Posterior cingulate gyrus (tissue), 11 donors: ENCODE results near the gene SLC16A3.
"Not testable (repeated sequence)": the region's sequence is repeated elsewhere in the genome, so short reads cannot be mapped to it uniquely, and the experiment has no call there.

Experiments used
- DNase-seq, 10 donors: peaks; one replicate each; pipeline versions ENCODE4 v3.0.0 to v3.0.0-alpha.2; 2020 to 2021; ENCODE audit warnings: mixed read lengths in 3 of 10
- intact Hi-C: fragments of 100-400 bp; cut with DNase I; formaldehyde crosslinking; loops from one replicate; pipeline ENCODE4 v1.15.1; 2023

The SLC16A3 gene

DNA sequence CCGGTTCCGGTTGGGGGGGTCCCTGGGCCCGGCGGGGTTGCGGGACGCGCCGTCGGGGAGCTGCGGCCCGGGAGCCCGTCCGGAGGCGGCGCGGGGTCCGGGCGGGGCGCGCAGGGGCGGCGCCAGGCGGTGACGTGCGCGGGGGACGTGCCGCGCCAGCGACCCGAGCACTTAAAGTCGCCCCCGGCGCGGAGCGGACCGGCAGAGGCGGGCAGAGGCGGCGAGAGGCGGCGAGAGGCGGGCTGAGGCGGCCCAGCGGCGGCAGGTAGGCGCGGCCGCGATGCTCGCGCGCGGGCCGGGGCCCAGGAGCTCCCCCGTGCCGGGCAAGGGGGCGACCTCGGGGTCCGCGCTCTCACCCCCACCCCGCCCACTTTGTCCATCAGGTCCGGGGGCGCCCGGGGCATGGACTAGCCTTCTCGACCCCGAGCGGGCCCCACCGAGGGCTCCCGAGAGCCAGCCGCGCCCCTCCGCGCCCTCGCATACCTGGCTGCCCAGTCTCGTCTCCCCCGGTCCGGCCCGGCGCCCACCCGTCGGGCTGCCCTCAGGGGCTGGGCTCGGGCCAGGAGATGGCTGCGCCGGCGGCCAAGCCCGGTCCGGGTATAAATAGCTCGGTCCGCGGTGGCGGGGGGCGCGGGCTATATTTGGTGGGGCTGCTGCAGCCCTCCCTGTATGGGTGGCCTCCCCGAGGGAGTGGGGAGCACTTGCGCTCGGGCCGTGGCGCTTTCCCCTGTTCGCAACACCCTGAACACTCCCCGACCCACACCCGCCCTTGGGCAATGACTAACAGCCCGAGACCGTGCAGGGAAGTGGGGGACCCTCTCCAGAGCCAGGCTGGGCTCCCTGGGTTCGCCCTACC lies at the start of gene SLC16A3:
SLC16A3 (plus strand) TSS at position 201 of the 856 bp plus-strand sequence. CDS start 6,967 bp downstream, outside the sequence.
- DNase-seq = peak in 3 of 10 donors; percentile 47 to 90 (median 76)
- intact Hi-C loops = no loop called here

DNA sequence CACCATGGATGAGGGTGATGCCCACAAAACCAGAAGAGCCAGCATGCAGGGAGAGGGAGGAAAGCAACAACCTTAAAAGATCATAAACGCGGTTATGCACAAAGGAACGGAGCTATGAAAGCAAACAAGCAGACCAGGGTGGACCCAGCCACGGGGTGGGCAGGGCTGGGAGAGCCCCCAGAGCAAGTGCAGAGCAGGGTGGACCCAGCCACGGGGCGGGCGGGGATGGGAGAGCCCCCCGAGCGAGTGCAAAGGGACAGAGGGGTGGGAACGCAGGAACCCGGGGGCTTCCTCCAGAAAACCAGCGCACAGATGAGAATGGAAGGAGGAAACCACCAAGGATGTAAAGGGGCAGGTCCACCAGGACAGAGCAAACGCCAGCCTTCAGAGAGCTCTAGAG lies 49.4 kb upstream of the SLC16A3 start:
- intact Hi-C loops = no loop called here
- DNase-seq = peak in 3 of 10 donors; percentile 12 to 14 (median 13)

DNA sequence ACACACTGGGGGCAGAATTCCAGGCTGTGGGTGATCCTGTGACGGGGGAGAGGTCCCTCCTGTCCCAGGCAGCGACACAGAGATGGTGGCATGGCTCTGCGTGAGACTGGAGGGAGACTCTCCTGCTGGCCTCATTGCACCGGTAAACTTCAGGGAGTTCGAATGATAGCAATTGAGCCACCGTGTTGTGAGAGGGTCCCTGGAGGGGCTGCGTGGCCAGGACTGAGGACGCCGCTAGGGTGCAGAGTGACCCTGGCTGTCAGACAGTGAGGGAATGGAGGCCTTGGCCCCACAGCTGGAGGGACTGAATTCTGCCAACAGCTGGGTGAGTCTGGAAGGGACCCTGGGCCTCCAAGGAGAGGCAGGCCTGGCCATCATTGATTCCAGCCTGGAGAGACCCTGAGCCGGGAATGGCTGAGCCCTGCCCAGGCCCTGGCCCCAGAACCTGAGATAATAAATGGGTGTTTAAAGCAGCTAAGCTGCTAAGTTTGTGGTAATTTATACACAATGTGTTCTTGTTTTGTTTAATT lies 48.8 kb upstream of the SLC16A3 start:
- intact Hi-C loops = no loop called here
- peak in 3 of 10 donors; percentile 44 to 70 (median 58) for DNase-seq

DNA sequence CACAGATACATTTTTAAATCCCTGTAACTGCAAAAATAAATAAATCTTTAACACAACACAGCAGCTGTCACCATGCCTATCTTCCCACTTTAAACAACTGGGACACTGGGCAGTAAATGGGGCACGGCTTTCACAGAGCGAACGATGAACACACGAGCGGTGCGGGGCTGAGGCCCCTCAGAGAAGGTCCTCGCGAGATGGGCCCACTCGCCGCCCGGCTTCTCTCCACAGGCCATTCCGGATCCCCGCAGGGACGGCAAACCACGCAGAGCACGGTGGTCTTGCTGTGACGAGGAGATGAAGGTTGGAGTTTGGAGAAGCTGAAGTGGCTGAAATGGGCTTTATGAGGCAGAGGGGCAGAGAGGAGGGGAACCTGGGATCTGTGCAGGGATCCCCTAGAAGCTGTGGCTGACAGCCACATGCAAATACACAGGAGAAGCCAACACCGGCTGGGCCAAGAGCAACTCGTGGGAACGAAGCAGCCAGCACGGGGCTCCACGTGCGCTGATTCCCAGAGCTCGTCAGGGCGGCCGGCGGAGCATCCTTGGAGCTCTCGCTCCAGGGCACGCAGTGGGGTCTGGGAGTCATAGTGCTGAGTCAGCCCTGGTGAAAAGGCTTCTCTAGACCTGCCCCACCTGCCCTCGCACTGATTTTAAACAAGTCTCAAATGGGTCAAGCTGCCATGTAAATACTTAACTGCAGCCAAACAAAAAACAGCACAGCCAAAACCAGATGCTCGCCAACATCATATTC lies 47.9 kb upstream of the SLC16A3 start:
- DNase-seq = peak in 3 of 10 donors; percentile 73 to 77 (median 75)
- intact Hi-C loops = no loop called here

DNA sequence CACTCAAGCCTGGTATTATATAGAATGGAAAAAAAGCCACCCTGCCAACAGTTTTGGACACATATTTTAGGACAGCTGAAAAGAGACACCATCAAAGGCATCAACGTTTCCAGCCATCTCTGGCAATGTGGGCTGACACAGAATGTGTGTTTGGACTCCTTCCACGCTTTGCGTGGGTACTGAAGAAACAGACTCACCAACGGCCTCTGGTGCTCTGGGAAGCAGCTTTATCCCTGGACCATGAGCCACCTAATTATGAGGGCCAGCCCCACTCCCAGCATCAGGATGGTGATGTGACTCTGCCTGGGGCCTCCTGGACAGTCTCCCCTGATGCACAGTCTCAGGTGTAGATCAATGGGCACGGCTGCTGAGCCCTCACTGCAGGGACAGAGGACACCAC lies 44.1 kb upstream of the SLC16A3 start:
- peak in 5 of 10 donors; percentile 54 to 90 (median 72) for DNase-seq
- intact Hi-C loops = no loop called here

DNA sequence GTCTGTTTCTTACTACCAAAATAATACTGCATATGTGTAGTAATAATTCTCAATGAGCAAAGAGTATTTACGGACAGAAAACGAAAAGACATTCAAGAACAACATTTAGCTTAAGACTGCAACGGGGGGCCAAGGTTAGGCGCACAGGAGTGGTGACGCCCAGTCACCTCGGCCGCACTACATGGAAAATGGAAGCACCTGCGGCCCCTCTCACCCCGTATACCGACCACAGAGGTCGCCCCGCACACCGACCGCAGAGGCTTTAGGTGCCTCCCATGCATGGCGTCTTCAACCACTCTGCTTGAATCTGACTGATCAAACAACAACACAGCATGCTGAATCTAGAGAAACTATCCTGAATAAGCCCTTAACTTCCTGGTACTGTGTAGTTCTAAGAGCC lies 42.6 kb upstream of the SLC16A3 start:
- DNase-seq = peak in 3 of 10 donors; percentile 11 to 51 (median 35)
- intact Hi-C loops = no loop called here

DNA sequence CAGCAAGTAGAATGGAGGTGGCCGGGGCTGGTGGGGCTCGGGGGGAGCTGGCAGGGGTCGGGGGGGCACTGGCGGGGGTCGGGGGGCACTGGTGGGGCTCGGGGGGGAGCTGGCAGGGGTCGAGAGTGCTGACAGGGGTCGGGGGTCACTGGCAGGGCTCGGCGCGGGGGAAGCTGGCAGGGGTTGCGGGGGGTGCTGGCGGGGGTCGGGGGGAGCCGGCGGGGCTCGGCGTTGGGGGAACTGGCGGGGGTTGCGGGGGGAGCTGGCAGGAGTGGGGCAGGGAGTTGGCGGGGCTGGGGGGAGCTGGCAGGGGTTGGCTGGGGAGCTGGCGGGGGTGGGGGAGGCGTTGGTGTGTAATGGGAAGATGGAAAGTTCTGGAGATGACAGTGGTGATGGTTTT lies 41.3 kb upstream of the SLC16A3 start:
- intact Hi-C loops = no loop called here

DNA sequence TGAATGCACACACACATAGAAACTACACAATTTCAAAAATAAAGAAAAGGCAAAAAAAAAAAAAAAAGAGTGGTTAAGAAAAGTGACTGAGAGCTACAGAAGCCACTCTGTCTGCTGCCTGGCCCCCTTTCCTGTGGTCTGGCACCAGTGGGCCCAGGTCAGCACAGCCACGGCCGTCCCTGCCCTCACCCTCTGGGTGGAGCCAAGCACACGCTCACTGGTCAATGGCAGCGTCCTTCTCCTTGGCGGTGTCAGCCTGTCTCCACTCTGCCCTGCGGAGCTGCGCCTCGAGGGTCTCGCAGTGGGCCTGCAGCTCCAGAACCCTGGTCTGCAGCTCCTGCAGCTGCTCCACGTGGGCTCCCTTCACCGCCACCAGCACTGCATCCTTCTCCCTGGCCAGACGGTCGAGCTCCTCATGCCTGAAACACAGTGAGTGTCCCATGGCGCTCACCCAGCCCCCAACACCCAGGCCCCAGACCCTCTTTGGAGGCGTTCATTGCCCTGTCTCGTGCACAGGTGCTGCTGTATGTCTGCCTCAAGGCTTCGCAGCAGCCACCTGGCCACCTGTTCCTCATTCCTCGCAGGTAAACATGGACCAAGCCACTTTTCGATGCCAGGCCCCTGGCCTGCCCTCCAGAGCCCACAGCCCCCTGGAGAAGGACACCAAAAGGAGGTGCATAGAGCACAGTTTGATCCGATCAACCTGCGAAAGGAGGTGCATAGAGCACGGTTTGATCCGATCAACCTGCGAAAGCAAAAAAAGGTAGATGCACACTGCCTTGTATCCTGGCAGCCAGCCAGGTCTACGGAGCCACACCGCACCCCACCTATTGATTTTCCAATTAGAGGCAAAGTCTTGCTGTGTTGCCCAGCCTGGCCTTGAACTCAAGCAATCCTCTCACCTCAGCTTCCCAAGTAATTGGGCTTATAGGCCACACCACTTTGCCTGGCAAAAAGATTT lies 40.6 kb upstream of the SLC16A3 start:
- peak in 2 of 10 donors; percentile 59 to 80 for DNase-seq
- intact Hi-C loops = no loop called here

More for the DNA sequence above, 41.3 kb upstream of the SLC16A3 start:
- DNase-seq = peak in 2 of 10 donors; percentile 10 to 21

DNA sequence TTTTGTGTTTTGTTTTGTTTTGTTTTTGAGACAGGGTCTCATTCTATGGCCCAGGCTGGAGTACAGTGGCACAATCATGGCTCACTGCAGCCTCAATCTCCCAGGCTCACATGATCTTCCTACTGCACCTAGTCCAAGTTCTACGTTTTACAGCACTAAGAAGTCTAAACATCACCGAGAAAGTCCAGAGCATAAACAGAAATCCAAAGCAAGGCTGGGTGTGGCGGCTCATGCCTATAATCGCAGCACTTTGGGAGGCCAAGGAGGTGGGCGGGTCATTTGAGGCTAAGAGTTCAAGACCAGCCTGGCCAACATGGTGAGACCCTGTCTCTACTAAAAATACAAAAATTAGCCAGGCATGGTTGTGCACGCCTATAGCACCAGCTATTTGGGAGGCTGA lies 35.8 kb upstream of the SLC16A3 start:
- intact Hi-C loops = not testable (repeated sequence)

DNA sequence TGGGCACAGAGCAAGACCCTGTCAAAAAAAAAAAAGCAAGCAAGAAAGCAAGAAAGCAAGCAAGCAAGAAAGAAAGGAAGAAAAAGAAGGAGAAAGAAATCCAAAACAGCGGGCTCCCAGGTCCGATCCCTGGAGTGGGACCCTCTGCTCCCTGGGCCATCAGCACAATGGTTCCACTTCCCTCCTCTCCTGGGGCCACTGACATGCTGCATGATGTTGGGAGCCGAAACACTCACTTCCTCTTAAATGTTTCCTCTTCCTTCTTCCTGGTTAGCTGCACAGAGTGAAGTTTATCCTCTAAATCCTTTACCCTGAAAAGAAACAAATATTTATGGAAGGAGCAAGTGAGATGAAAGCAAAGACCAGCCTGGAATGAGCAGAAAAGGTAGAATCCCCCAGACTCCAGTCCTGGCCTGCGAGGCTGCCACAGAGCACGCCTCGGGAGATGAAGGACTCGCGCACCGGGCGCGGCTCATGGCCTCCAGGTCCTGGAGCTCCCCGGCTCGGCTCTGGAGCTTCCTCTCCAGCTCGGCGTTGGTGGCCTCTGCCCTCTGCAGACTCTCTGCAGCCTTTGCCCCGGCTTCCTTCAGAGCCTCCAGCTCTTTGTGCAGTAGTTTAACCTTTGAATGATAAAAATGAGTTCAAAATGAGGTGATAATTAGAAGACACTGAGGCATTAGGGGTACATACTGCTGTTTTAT lies 35.2 kb upstream of the SLC16A3 start:
- intact Hi-C loops = no loop called here
- DNase-seq = no peak

More for the DNA sequence above, 35.8 kb upstream of the SLC16A3 start:
- not testable (repeated sequence) for DNase-seq

DNA sequence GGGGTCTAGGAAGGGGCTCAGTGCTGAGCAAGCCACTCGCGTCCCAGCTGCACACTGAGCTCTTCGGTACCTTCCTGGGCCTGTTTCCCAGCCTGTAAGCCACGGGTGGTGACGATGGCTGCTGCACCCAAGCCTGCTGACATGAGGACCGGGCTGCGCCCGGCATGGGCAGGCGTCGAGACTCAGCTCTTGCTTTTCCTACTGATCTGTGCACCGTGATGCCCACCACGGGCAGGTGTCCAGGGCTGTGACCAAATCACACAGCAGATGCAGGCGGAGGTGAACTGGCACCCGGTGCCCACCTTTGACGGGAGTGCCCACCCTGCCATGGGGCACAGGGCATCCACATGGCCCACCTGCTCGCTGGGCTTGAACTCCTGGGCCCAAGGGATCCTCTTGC lies 34.1 kb upstream of the SLC16A3 start:
- DNase-seq = no peak
- intact Hi-C loops = no loop called here

DNA sequence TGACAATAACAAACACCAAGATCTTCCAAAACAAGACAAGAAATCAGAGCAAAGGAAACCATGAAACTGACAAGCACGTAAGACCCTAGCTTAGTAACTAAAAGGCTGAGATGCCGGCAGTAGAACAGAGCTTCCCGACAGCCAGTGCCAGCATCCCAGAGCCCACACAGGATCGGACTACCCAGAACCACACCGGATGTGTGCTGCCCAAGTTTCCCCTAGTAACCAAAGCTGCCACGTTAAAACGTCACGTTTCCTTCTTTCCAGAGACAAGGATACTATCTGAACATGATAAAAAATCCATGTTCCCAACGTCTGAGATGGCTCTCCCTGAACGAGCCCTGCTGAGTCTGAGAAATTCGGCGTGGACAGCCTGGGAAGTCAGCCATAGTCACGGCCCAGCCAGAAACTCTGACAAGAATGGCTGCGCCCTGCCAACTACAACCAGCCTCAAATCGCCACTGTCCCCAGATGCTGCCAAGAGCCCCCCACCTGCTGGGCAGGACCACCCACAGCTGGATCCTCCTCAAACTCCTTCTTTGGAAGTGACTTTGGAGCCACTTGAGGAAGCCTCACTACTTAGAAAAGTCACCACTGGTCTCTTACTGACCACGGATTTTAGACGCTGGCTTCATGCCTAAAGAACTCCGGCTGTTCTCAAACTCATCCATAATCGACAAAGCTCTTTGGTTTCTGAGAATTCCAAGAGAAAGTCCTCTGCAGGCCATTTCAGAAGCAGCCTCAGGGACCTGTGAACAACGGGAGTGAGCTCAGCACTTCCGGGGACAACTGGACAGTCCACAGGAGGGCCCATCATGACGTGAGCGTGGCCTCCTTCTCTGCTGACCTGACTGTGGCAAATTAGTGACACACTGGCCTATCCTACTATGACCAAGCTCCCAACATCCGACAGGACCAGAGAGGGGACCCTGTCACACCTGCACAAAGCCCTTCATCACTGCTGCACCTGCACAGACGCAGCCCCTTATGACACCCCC lies 32.9 kb upstream of the SLC16A3 start:
- DNase-seq = no peak
- intact Hi-C loops = no loop called here

DNA sequence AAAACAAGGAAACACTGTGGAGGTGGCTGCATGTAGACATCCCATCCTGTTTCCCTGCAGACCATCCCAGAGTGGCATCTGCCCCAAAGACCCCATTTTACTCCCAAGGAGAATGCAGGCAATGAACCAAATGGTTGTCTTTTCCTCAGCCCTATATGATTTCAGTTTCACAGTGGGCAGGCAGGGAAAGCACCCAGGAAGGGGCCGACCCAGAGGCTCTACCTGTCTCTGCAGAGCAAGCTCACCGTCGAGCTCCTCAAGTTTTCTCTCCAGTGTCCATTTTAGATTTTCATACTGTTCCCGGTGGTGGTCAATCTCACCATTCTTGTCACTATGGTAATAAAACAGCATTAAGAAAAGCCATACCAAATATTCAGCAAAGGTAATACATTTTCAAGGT lies 30.8 kb upstream of the SLC16A3 start:
- DNase-seq = no peak
- intact Hi-C loops = no loop called here

DNA sequence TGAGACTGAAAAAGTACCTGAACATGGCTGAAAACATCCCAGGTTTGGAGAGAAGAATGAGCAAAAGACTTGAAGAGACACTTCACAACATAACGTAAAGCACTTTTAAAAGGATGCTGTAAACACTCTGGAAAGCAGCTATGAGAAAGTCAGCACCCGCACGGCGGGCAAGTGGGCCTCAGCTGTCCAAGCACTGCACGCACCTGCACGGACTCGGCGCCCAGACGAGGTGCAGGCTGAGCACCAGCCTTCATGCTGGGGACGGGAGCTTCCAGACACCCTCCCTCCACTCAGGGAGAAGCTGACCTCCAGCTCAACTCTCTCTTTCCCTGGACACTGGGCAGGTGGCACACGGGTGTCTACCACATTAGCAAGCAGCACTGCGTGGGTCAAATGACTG lies 29.3 kb upstream of the SLC16A3 start:
- DNase-seq = no peak
- intact Hi-C loops = no loop called here

DNA sequence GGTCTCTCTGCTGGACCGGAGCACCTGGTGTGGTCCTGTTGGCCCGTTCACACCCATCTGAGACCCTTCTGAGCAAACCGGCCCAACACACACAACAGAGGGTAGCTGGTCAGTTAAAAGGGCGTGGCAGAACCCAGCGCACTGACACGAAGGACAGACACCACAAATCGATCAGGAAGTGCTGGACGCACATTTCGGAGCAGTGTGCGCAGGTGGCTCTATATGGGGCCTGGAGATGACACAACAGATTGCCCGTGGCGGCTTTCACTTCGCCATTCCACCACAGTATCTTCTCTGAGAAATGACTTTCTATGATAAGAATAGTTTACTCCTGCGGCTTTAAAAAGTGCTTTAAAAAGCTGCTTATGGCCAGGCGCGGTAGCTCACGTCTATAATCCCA lies 28.7 kb upstream of the SLC16A3 start:
- intact Hi-C loops = no loop called here
- DNase-seq = no peak

DNA sequence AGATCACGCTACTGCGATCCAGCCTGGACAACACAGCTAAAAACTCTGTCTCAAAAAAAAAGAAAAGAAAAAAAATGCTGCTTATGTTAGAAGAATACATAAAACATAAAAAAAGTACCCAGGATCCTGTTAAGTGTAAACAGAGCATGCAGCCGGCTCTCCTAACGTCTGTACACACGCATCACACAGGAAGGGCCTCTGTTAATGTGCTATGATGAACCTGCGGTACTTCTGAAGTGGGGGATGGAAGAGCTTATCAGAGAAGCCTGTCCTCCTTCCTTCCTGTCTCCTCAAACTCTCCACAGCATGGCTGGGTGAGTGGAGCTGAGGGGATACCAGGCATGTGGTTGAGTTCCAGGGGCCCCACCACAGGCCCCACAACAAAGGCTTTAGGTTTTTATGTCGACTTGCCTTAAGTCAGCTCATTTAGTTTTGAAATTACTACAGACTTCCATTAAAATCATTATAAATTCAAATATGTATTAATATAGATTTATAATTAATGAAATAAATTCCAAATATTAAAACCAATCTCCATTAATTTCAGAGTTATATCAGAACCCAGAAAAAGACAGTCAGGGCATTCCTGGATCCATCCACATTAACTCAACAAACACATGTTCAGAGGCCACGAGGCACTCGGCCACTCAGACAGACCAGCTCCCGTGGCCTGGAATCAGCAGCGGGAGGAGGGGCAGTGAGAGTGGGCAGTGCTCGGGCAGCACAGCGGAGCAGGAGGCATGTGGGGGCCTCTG lies 27.9 kb upstream of the SLC16A3 start:
- intact Hi-C loops = no loop called here
- no peak for DNase-seq

DNA sequence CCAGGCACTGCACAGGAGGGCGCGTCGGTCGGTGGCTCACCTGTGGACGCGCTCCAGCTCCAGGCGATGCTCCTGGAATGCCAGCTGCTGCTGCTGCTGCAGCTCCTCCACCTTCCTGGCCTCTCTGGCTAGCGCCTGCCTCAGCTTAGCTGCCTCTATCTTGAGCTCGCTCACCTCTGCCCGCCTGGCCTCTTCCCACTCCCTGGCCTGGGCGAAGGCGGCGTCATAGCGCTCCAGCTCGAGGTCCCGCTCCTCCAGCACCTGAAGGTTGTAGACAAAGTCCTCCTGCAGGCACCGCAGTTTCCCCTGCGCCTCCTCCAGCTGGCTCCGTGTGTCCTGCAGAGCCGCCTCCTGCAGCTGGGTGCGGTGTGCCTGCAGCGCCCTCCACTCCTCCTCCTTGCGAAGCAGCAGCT lies 27.3 kb upstream of the SLC16A3 start:
- DNase-seq = no peak
- intact Hi-C loops = no loop called here

DNA sequence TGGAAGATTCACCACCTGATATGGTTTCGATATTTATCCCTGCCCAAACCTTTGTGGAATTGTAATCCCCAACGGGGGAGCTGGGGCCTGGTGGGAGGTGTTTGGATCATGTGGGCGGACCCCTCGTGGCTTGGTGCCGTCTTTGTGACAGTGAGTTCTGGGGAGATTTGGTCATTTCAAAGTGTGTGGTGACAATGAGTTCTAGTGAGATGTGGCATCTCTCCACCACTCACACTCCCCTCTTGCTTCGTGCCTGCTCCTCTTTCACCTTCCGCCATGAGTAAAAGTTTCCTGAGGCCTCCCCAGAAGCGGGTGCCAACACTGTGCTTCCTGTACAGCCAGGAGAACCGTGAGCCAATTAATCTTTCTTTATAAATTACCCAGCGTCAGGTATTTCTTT lies 25.9 kb upstream of the SLC16A3 start:
- intact Hi-C loops = no loop called here
- no peak for DNase-seq
